ENCODE results near the gene TNFAIP2.
A peak's percentile ranks its signal among the peaks of the same experiment; 100 is the strongest.

Gene TNFAIP2, protein sequence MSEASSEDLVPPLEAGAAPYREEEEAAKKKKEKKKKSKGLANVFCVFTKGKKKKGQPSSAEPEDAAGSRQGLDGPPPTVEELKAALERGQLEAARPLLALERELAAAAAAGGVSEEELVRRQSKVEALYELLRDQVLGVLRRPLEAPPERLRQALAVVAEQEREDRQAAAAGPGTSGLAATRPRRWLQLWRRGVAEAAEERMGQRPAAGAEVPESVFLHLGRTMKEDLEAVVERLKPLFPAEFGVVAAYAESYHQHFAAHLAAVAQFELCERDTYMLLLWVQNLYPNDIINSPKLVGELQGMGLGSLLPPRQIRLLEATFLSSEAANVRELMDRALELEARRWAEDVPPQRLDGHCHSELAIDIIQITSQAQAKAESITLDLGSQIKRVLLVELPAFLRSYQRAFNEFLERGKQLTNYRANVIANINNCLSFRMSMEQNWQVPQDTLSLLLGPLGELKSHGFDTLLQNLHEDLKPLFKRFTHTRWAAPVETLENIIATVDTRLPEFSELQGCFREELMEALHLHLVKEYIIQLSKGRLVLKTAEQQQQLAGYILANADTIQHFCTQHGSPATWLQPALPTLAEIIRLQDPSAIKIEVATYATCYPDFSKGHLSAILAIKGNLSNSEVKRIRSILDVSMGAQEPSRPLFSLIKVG

DNA sequence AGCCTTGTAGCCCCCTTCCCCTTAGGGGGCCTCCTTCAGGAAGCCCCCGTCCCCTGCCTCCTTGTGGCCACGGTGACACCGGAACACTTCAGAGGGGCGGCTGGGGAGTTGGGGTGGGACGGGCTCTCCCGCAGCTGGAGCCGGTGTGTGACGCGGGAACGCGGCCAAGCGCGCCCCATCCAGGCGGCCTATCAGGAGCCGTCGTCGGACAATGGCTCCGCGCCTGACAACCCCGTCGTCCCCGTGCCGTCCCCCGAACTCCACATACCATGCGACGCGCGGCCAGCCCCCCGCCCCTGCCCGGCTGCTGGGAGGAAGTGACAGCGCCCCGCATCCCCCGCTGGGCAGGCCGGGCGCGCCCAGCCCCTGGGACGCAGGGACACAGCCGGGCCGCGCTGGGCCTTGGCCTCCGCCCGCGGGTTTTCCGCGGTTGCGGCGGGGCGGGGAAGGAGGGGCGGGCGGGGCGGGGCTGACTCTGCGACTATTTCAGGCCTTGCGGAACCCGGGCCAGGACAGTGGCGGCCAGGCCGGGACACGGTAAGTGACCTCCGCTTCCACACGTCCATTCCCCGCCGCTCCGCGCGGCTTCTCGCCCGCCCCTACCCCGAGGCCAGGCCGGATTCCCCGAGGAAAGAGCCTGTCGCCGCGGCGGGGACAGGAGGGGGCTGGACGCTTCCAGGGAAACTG, at the start of gene TNFAIP2:
Gene TNFAIP2, plus strand, starts transcription at position 515 of the 687 bp plus-strand sequence. CDS start 2,997 bp downstream, outside the sequence.
- no peak for DNase-seq

DNA sequence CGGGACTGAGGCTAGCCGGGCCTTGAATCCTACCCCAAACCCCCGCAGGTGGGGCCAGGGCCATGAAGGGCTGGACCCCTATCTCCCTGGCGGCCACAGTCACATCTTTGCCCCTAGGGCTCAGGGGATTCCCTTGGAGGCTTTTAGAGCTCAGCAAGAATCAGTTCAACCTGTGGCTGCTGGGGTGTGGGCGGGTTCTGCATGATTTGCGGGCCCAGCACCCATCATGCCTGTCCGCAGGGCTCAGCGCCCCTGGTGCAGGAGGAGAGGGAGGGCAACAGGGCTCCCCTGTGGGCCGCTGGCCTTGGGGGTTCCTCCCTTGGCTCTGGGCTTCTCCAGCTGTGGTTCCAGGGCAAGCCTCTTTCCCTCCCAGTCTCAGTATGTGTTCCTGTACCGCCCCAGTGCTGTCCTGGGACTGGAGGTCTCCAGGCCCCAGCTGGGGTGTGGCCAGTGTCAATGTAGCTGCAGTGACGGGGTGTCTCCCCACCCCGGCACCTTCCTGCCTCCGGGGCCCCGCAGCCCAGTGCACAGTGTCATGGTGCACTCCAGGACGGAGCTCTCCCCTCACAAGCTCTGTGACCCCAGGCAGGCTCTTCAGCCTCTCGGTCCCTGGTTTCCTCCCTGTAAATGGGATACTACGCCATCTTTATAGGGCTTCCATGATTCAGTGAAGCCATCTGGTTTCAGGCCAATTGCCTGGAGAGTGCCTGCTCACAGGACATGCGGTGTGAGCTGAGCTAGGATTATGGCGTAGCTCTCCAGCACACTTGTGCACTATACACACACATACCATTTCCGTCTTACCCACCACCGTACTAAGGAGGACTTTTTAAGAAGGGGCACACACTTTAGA, 49.2 kb upstream of the TNFAIP2 start:
- DNase-seq: no peak

DNA sequence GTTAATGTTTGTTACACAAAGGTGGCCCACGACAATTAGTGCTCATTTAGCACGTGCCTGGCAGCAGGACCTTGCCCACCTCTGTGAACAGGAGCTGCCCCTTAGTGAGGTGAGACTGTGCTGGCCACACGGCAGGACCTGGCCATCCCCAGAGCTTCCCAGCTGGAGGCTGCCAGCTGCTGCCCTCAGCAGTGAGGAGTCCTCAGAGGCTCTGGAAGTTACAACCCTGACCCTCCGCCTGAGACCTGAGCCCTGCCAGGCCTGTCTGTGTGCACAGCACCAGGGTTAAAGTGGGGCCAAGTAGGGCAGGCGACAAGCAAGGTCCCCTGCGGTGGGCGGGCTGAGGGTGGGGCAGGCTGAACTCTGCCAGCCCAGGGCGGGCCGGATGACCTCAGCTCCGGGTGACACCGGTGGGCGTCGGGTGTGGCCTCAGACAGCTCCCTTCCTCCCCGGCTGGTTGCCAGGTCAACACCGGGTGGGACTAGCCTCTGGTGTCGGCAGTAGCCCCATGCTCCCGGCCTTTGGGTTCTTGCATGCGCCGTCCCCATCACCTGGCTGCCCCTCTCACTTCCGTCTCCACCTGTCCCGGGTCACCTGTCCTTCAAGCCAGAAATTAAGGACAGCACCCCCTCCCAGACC, 48.4 kb upstream of the TNFAIP2 start:
- DNase-seq: no peak

DNA sequence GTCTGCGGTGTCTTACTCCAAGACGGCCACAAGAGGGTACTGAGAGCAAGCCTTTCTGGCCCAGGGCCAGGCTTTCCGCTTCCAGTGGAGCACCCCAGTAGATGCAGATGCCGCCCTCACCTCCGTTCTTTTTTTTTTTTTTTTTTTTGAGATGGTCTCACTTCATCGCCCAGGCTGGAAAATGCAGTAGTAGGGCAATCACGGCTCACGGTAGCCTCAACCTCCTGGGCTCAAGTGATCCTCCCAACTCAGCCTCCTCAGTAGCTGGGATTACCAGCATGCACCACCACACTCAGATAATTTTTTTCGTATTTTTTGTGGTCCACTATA, 44.9 kb upstream of the TNFAIP2 start:
- DNase-seq: peak; percentile 67

DNA sequence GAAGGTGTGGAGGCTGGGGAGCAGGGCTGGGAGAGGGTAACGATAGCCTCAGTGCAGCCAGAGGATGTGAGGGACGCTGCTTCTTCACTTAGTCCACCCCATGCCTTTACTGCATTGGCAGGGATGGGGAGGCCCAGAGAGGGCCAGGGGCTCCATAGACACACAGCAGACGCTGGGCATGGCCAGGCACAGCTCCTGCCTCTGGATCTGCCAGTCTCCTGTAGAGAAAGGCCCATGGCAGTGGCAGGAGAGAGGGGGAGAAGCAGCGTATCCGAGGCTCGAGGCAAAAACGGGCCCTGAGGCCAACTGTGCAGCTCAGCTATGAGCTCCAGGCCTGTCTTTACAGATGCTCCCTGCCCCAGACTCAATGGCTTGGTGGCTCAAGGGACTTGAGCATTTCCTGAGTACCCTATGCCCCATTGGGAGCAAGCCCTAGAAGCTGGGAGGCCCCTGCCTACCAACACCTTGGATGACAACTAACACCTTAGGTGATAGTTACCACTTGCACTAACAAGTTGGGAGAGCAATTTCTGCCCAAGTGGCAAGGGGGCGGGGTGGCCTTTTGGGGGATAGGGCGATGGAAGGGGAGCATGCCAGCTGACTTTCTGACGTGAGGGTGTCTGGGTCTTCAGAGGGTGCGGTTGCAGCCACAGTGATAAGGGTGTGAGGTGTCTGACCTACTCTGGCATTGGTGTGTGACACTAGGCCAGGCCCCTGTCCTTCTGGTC, 44.2 kb upstream of the TNFAIP2 start:
- no peak for DNase-seq

DNA sequence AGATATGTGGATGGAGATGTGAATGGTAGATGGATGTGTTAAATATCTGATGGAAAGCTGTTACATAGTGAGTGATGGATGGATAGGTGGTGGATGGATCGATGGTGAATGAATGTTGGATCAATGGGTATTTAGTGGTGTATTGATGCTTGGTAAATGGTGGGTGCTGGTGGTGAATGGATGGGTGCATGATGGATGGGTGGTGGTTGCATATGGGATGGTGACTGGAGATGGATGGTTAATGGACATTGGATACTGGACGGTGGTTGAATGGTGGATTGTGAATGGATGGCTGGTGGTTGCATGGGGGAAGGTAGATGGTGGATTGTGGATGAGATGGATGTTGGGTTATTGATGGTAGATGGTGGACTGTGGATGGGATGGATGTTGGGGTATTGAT, 41.3 kb upstream of the TNFAIP2 start:
- no peak for DNase-seq

DNA sequence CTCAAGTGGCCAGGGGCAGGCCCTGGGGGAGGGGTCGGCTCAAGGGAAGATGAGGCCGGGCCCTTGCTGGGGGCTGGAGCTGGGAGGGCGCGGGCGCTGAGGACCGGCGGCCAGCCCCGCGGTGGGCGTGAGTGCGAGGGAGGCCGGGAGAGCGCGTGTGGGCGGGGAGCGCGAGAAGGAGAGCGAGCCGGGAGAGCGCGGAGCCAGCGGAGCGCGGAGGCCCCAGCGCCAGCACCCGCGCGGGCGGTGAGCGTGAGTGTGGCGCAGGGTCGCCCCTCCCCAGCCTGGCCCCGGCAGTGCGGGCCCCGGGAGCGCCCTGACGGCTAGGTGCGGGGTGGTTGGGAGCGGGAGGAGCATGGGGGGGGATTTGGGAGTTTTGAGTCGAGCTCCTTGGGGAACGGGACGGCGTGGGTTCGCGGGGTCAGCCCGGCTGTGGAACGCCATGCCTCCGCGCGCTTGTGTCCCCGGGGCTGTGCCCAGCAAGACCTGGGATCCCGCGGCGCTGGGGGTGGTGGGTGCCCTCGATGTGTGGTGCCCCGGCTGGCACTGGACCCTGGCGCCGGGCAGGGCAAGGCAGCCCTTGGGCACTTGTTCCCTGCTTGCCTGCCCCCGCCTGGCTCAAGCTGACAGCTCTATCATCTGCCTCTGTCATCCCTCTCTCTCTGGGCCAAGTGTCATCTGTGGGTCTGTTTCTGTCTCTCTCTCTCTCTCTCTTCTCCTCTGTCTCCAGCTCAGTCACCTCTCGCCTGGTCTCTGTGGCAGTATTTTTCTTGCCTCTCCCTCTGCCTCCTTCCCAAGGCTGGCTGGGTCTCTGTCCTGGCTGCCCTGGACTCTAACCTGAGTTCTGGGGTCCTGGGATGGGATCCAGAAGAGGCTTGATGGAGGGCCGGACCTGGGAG, 39.0 kb upstream of the TNFAIP2 start, which contains the start of gene LBHD2:
Gene LBHD2, plus strand, starts transcription at position 190 of the 899 bp plus-strand sequence. CDS start 1,803 bp downstream, outside the sequence.
- no peak for DNase-seq

DNA sequence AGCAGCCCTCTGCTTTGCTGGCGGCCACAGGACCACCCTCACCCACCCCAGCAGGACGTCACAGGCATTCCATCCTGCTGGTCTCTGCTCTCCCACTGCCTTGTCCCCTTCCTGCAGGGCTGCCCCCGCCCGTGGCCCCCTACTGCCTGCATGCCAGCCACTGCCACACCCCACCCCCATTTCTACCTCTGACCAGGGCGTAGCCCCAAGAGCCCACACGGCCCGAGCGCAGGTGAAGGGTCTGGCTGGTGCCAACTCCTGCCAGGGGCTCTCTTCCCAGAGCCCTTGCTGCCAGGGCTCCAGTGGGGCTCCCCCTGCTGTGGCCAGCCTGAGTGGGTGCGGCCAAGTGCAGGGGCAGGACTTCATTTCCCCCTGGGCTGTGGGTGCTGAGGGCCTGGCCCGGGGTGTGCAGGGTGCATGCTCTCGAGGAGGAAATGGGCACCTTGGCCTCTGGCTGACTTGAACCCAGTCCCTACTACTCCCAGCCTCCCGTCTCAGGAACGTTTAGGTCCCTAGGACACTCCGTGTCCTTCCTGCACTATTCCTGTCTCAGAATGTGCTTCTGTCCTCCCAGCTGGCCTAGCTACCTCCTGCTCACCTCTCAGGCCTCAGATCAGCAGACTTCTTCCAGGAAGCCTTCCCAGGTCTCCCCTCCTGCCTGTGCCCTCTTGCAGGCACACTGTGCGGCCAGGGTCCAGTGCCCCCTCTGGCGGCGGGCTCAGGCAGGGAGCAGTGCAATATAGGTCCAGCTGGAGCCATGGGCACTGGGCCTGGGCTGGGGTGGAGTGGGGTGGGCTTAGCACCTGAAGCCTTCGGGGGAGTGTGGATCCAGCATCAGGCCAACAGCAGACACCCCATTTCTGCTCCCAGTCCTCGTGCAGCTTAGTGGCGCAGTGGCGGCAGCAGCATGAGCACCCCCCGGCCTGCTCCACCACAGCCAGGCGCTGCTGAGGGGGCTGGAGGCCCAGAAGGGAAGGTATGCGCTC, 37.9 kb upstream of the TNFAIP2 start:
- no peak for DNase-seq

DNA sequence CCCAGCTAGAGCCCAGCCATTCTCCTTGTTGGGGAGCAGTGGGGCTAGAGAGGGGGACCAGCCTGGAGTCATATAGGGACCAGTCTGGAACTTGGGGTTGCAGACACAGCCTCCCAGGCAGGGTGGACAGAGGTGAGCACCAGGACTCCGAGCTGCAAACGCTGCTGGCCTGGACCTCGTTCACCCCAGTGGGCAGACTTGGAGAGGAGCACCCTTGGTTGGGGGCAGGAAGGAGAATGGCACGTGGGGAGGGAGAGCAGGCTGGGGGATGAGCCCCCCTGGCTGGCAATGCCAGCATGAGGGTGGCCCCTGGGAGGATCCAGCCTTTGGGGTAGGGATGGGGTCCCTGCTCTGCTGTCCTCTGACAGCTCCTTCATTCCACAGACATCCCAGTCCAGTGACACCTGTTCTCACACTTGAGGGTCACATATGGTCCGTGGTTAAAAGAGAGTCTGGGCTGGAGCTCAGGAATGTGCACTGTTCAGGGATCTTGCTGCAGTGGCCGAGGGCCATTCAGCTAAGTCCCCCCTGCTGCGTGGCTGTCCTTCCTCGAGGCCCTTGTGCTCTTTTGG, 36.4 kb upstream of the TNFAIP2 start:
- DNase-seq: no peak

DNA sequence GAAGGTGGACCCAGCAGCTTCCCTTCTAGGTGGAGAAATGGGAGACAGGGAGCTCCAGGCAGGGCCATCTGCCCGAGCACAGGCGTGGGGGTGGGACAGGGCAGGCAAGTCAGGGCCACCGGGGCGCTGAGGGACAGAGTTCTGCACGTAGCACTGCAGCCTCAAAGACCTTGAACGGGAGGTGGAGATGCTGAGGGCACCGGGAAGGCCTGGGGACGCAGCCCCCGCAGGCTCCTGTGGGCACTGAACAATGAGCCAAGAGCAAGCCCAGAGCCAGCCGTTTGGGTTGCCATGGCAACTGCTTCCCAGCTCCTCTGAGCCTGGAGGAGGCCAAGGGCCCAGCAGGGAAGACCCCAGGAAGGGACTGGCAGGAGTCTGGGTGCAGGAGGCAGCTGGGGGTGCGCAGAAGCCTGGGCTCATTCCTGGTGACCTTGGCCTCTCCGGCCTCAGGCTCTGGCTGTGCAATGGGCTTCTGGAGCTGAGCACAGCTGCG, 35.9 kb upstream of the TNFAIP2 start:
- DNase-seq: no peak

DNA sequence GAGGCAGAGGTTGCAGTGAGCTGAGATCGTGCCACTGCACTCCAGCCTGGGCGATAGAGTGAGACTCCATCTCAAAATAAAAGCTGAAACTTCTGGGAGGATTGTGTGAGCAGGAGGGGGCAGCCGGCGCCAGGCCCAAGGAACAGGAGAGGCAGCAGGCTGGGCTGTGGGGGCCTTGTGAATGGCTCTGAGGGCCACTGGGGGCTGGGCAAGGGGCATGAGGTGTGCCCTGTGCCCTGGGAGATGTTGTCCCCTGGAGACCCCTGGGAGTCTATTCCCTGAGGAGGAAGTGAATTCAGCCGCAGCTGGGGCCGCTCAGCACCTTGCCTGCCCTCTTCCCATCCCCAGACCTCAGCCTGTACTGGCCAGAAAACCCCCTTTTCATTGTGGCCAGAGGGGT, 34.3 kb upstream of the TNFAIP2 start:
- no peak for DNase-seq

DNA sequence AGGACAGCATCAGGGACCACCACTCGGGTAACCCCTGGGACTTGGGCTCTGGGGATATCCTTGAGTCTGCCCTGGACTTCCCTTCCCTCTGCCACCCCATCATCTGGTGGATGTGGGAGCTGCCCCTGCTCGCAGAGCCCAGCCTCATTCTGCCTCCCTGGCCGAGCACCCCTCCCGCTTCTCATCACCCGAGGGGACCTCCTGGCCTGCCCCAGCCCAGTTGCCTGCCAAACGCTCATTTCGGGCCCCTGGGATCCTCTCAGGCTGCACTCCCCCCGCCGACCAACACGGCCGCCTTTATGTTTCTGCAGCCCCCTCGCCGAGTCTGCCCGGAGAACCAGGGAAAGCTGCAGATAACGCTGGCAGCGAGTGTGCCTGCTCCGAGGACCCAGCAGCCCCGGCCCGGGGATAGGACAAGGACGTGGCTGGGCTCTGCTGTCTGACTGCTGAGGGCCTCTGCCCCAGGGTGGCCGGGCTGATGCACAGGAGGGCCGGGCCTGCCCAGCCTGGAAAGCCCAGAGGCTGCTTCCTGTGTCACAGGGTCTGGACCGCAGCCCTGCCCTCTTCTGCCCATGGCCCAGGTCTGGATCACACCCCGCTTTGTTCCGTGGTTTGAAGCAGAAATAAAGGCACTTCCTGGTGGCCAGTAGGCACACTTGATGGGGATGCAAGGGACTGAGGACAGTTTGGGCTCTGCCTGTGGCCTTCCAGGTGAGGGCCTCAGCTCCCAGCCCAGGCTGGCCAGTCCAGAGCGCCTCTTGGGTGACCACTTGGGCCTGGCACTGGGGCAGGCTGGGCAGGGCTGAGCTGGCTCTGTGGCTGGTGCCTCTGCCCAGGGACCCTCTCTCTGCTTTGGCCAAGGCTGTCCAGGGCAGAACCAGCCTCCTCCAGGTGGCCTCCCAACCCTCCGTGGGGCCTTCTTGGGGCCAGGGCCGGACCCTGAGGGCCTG, 33.6 kb upstream of the TNFAIP2 start:
- no peak for DNase-seq

DNA sequence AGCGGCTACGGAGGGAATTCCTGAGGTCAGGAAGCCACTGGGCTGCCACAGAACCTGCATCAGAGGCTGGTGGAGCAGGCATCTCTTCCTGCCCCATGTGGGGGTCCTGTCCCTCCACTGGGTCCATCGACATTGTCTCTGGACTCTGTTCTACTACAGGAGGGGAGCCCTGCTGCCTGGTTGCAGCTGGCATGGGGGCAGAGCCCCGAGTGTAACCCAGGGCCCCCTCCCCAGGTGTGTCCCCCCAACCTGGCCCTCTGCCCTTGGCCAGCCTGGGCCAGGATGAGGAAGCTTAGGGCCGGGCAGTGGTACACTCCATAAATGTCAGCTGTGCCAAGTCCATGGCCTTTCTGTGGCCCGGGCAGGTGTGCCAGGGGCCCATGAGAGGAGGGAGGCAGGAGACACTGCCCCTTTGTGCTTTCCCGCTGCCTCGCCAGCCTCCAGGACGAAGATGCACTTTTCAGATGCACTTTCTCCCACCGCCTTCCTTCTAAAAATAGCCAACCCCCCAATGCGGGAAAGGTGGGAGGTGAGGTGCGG, 32.7 kb upstream of the TNFAIP2 start:
- DNase-seq: no peak

DNA sequence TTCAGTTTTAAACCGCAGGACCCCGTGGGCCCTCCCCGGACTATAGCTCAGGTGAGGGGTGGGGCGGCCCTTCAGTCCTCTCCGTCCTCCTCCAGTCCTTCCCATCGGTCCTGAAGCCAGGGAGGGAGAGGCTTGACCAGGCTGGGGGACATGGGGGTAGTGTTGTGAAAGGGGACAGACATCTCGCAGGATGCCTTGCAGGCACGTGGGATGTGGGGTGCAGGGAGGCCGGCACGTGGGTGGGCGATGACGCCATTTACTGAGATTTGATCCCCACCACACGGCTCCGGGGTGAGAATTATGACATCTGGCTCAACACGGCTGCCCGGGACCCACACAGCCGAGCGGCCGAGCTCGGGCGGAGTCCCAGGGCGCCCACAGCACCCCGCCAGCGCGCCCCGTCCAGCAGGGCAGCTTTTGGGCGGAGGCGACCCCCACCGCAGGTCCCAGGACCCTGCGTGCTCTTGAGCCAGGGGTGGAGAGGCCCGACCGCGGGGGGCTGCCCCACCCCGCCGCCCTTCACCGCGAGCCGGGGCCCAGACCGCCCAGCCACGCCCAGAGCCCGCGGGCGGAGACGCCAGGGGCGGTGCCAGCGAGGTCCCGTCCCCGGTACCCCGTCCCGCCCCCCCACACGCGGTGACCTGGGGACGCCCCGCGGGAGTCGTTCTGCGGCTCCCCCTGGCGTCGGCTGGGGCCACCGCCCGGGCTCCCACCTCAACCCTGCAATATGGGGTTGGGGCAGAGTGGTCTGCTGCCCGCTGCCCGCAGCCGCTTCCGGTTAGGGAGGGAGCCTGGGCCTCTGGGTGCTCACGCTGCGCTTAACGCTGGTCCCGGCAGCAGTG, 32.0 kb upstream of the TNFAIP2 start:
- DNase-seq: peak; percentile 75

DNA sequence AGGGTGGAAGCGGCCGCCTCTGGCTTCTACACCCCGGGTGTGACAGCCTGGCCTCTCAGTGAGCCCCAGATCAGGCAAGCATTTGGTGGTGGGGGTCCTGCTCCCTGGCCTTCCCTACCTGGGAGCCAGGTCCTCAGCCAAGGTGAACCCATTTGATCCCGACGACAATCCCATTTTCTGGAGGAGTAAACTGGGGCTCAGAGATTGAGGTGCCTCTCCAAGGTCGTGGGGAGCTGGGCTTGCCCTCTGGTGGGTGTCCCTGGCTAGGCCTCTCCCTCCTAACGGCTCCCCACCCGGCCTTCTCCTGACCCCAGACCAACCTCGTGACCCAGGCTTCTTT, 31.4 kb upstream of the TNFAIP2 start:
- DNase-seq: no peak

DNA sequence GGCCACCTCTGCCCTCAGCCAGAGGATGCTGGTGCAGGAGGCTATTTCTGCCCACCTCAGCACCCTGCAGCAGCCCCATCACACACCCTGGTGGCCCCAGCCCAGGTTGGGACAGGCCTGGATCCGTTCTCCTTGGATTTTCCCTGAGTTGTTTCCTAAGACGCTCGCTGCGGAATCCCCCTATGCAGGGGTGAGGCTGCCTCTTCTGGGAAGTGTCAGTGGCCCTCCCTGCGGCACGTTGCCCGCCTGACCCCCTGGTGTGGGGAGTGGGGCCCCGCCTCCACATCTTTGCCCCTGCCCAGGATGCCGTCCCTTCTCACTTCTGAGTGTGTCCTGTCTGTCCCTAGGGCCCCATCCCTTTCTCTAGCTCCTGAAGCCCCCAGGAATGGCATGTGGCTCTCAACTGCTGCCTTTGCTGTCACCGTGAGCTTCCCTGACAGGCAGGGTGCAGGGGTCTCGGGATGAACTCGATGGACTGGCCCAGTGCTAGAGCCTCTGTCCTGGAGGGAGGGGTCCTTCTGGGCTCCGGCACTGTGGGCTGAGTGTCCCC, 29.3 kb upstream of the TNFAIP2 start:
- no peak for DNase-seq

All from activated gamma-delta T cell treated with Interleukin-2 at 50 U/mL for 16 hours (primary cell).